ENCODE data around the gene KRTAP10-11. TPM values are rescaled to one million over a fixed set of nuclear protein-coding genes. Genes with fewer than 3 reads are reported as not detected.

Gene KRTAP10-11
- total RNA-seq, 2 experiments from 2014 or later, result not detected

- CTCF ChIA-PET (ENCODE audit: unreplicated experiment), result no interaction called here
- no peak for DNase-seq (ENCODE audit: low spot score)
- no peak overlapping the region for H3K4me3 ChIP-seq (ENCODE audit: low read depth, low read length, poor library complexity, severe bottlenecking)
- H3K4me2 ChIP-seq (ENCODE audit: low read length), result no peak overlapping the region
- H3K36me3 ChIP-seq (ENCODE audit: insufficient read depth, low read length), result no peaks in the 10 kb centered on the region
- peaks cover 13% of the 10 kb centered on the region; the same call in 1 of the 2 replicates for H3K9me3 ChIP-seq (ENCODE audit: low read length)
- peaks cover 12% of the 10 kb centered on the region for H3K4me1 ChIP-seq (ENCODE audit: insufficient read depth, low read length, poor library complexity, severe bottlenecking)
- H3K9me2 ChIP-seq (ENCODE audit: insufficient read depth, low read length), result no peaks in the 10 kb centered on the region
- no peaks in the 10 kb centered on the region for H4K20me1 ChIP-seq (ENCODE audit: insufficient read depth, low read length)
- POLR2A ChIA-PET, result no interaction called here
- no peaks in the 10 kb centered on the region for H3K79me2 ChIP-seq (ENCODE audit: insufficient read depth, low read depth, low read length)
- H2AFZ ChIP-seq (ENCODE audit: low read length), result no peak overlapping the region
- no peak overlapping the region for H3K27ac ChIP-seq (ENCODE audit: low read depth, low read length, poor library complexity, severe bottlenecking)
- TF ChIP-seq CTCF (conservative IDR thresholded peaks at IDR 0.05; ENCODE audit: low read length) (no peak), EZH2phosphoT487 (IDR thresholded peaks at IDR 0.05; ENCODE audit: borderline replicate concordance, low read depth, low read length) (no peak)
- intact Hi-C loops (cut with micrococcal nuclease; ENCODE audit: unreplicated experiment), result no loop called here
- BruUV-seq (replicated peaks), result no TSS peak
Measured at GRCh38 chr21:44615911-44616590, 30.2 kb upstream of the KRTAP10-11 start.

- BruUV-seq (replicated peaks), result no TSS peak
- no peaks in the 10 kb centered on the region for H3K79me2 ChIP-seq (ENCODE audit: insufficient read depth, low read depth, low read length)
- CTCF ChIA-PET (ENCODE audit: unreplicated experiment), result no interaction called here
- no peak overlapping the region for H2AFZ ChIP-seq (ENCODE audit: low read length)
- DNase-seq (ENCODE audit: low spot score), result no peak
- no peaks in the 10 kb centered on the region for H3K36me3 ChIP-seq (ENCODE audit: insufficient read depth, low read length)
- peaks cover 13% of the 10 kb centered on the region; the same call in 1 of the 2 replicates for H3K9me3 ChIP-seq (ENCODE audit: low read length)
- H3K9me2 ChIP-seq (ENCODE audit: insufficient read depth, low read length), result no peaks in the 10 kb centered on the region
- peaks cover 12% of the 10 kb centered on the region for H3K4me1 ChIP-seq (ENCODE audit: insufficient read depth, low read length, poor library complexity, severe bottlenecking)
- H4K20me1 ChIP-seq (ENCODE audit: insufficient read depth, low read length), result no peaks in the 10 kb centered on the region
- H3K4me2 ChIP-seq (ENCODE audit: low read length), result no peak overlapping the region
- H3K4me3 ChIP-seq (ENCODE audit: low read depth, low read length, poor library complexity, severe bottlenecking), result no peak overlapping the region
- no peak for TF ChIP-seq EZH2phosphoT487 (IDR thresholded peaks at IDR 0.05; ENCODE audit: borderline replicate concordance, low read depth, low read length)
- POLR2A ChIA-PET, result no interaction called here
- intact Hi-C loops (cut with micrococcal nuclease; ENCODE audit: unreplicated experiment), result no loop called here
- no peak overlapping the region for H3K27ac ChIP-seq (ENCODE audit: low read depth, low read length, poor library complexity, severe bottlenecking)
Measured at GRCh38 chr21:44616591-44616926, 29.7 kb upstream of the KRTAP10-11 start.

GRCh38 chr21:44617071-44617501 lies 29.1 kb upstream of the KRTAP10-11 start:
- no peak for DNase-seq (ENCODE audit: low spot score)
- H3K4me1 ChIP-seq (ENCODE audit: insufficient read depth, low read length, poor library complexity, severe bottlenecking), result peaks cover 12% of the 10 kb centered on the region
- CTCF ChIA-PET (ENCODE audit: unreplicated experiment), result no interaction called here
- no peaks in the 10 kb centered on the region for H4K20me1 ChIP-seq (ENCODE audit: insufficient read depth, low read length)
- no peak overlapping the region for H3K4me3 ChIP-seq (ENCODE audit: low read depth, low read length, poor library complexity, severe bottlenecking)
- H3K79me2 ChIP-seq (ENCODE audit: insufficient read depth, low read depth, low read length), result no peaks in the 10 kb centered on the region
- H3K9me3 ChIP-seq (ENCODE audit: low read length), result peaks cover 13% of the 10 kb centered on the region; the same call in 1 of the 2 replicates
- H3K9me2 ChIP-seq (ENCODE audit: insufficient read depth, low read length), result no peaks in the 10 kb centered on the region
- intact Hi-C loops (cut with micrococcal nuclease; ENCODE audit: unreplicated experiment), result no loop called here
- H3K36me3 ChIP-seq (ENCODE audit: insufficient read depth, low read length), result no peaks in the 10 kb centered on the region
- no TSS peak for BruUV-seq (replicated peaks)
- no peak overlapping the region for H3K4me2 ChIP-seq (ENCODE audit: low read length)
- H2AFZ ChIP-seq (ENCODE audit: low read length), result no peak overlapping the region
- POLR2A ChIA-PET, result no interaction called here
- TF ChIP-seq CTCF (conservative IDR thresholded peaks at IDR 0.05; ENCODE audit: low read length) (no peak), EZH2phosphoT487 (IDR thresholded peaks at IDR 0.05; ENCODE audit: borderline replicate concordance, low read depth, low read length) (no peak)
- no peak overlapping the region for H3K27ac ChIP-seq (ENCODE audit: low read depth, low read length, poor library complexity, severe bottlenecking)
